Gastroesophageal sphincter (tissue), 4 donors: ENCODE measurements around the gene VPS13D. TPM values are rescaled to one million over a fixed set of nuclear protein-coding genes. Genes with fewer than 3 reads are reported as not detected.
A peak's percentile ranks its signal among the peaks of the same experiment; 100 is the strongest.

ENCODE experiments used
- ATAC-seq: fragments of 150-250 bp; one replicate; pipeline ENCODE4 v1.9.1; 2016; ENCODE audit warnings: mild to moderate bottlenecking, moderate library complexity
- H3K27ac ChIP-seq, 4 donors: fragments of 200-600 bp; sonication (generic) in 3 of 4; 1 replicate in 3 of 4; 2 replicates in 1 of 4; pipeline ENCODE4 v1.5.1; 2016 to 2019
- H3K27me3 ChIP-seq: fragments of 200-600 bp; sonication (generic); one replicate; pipeline ENCODE4 v1.5.1; 2019
- H3K36me3 ChIP-seq, 2 donors: fragments of 200-600 bp; sonication (generic); one replicate each; pipeline ENCODE4 v1.5.1; 2019; ENCODE audit warnings: control low read depth in 1 of 2
- H3K4me1 ChIP-seq, 3 donors: fragments of 200-600 bp; sonication (generic); 1 replicate in 2 of 3; 2 replicates in 1 of 3; pipeline ENCODE4 v1.5.1; 2016 to 2019; ENCODE audit warnings: control low read depth in 2 of 3
- H3K4me3 ChIP-seq, 2 donors: fragments of 200-600 bp; sonication (generic); one replicate each; pipeline ENCODE4 v1.5.1; 2019; ENCODE audit warnings: mild to moderate bottlenecking in 1 of 2, moderate library complexity in 1 of 2
- H3K9me3 ChIP-seq, 3 donors: fragments of 200-600 bp; sonication (generic); one replicate each; pipeline ENCODE4 v1.5.1; 2017 to 2019; ENCODE audit warnings: control low read depth in 2 of 3
- CTCF ChIP-seq, 4 experiments: fragments of 200-600 bp in 2 of 4; fragments of 450-650 bp in 2 of 4; sonication (generic) in 1 of 4; IDR thresholded peaks; one replicate each; pipeline ENCODE4 v1.5.1; 2017 to 2019; ENCODE audit warnings: antibody characterized with exemption in 4 of 4, mild to moderate bottlenecking in 2 of 4, moderate library complexity in 2 of 4
- EP300 ChIP-seq: sonication (generic); formaldehyde crosslinking; IDR thresholded peaks from one replicate; pipeline ENCODE4 v1.6.1; 2017; ENCODE audit warnings: antibody characterized with exemption, mild to moderate bottlenecking
- POLR2A ChIP-seq, 2 donors: fragments of 450-650 bp; IDR thresholded peaks; one replicate each; pipeline ENCODE4 v1.6.1; 2017; ENCODE audit warnings: antibody characterized with exemption in 2 of 2, mild to moderate bottlenecking in 2 of 2, moderate library complexity in 1 of 2
- POLR2AphosphoS5 ChIP-seq: sonication (generic); formaldehyde crosslinking; IDR thresholded peaks from one replicate; pipeline ENCODE4 v1.6.1; 2017; ENCODE audit warnings: antibody characterized with exemption
- WGBS, 2 donors: methylation state at CpG; one replicate each; pipeline ENCODE4 v1.1.5; 2018; ENCODE audit warnings: low coverage in 1 of 2; 5-methylcytosine and 5-hydroxymethylcytosine counted together
- total RNA-seq, 4 donors: library from RNA; depleted of rRNA; stranded (reverse); fragments of >200 nt; gene quantifications; one replicate each; pipeline ENCODE4 v1.1.0, GENCODE V29; 2016

The VPS13D gene
- total RNA-seq, 4 donors from 2014 or later, result 62.3 to 95.5 (median 81.5) TPM

GRCh38 chr1:12552111-12552888, 322.5 kb downstream of the VPS13D start:
- Histone ChIP-seq H3K27me3 (no peaks in the 10 kb centered on the region), H3K4me3 (no peak overlapping the region), H3K9me3 (no peaks in the 10 kb centered on the region), H3K4me1 (peaks cover 7 to 90% (median 59%) of the 10 kb centered on the region in 3 donors), H3K27ac (peak overlapping the region; percentile 77 to 92 (median 90)), H3K36me3 (no peaks in the 10 kb centered on the region)
- TF ChIP-seq POLR2A (IDR thresholded peaks at IDR 0.05) (no peak), EP300 (no peak), CTCF (IDR thresholded peaks at IDR 0.05) (no peak), POLR2AphosphoS5 (no peak)
- WGBS, 2 donors, result 88% methylated on average over 12 of the region's 27 CpGs; no CpG with 5 or more reads in 1 of the 2 donors
- ATAC-seq, result no peak

GRCh38 chr1:12552951-12553921, 323.4 kb downstream of the VPS13D start:
- ATAC-seq, result no peak
- no peaks in the 10 kb centered on the region for H3K36me3 ChIP-seq
- H3K4me1 ChIP-seq, result peaks cover 7 to 90% (median 59%) of the 10 kb centered on the region in 3 donors
- WGBS, 2 donors, result 50 to 69% methylated on average over 7 to 9 of the region's 16 CpGs
- no peak overlapping the region for H3K4me3 ChIP-seq
- no peaks in the 10 kb centered on the region for H3K27me3 ChIP-seq
- peak; percentile 40 for TF ChIP-seq POLR2AphosphoS5
- no peak for TF ChIP-seq EP300
- no peak for TF ChIP-seq POLR2A (IDR thresholded peaks at IDR 0.05)
- TF ChIP-seq CTCF (IDR thresholded peaks at IDR 0.05), result peak in 1 of 4 experiments; percentile 9
- H3K9me3 ChIP-seq, result no peaks in the 10 kb centered on the region
- H3K27ac ChIP-seq, result peak overlapping the region; percentile 77 to 92 (median 90)

GRCh38 chr1:12553963-12554362, 324.1 kb downstream of the VPS13D start:
- peaks cover 7 to 85% (median 53%) of the 10 kb centered on the region in 3 donors for H3K4me1 ChIP-seq
- ATAC-seq, result no peak
- WGBS, 2 donors, result 83% methylated on average over 1 of the region's 3 CpGs; no CpG with 5 or more reads in 1 of the 2 donors

More at GRCh38 chr1:12553963-12554362, 324.1 kb downstream of the VPS13D start:
- TF ChIP-seq POLR2A (IDR thresholded peaks at IDR 0.05) (no peak), POLR2AphosphoS5 (no peak), EP300 (no peak), CTCF (IDR thresholded peaks at IDR 0.05) (no peak)
- peak overlapping the region; percentile 77 to 92 (median 90) for H3K27ac ChIP-seq
- no peaks in the 10 kb centered on the region for H3K9me3 ChIP-seq
- no peaks in the 10 kb centered on the region for H3K36me3 ChIP-seq
- H3K27me3 ChIP-seq, result no peaks in the 10 kb centered on the region
- no peak overlapping the region for H3K4me3 ChIP-seq
